Sigmoid colon (tissue), 7 donors: ENCODE data around the gene EBF4. TPM values are rescaled to one million over a fixed set of nuclear protein-coding genes. Genes with fewer than 3 reads are reported as not detected.

ENCODE experiments used
- DNase-seq: peaks from one replicate; pipeline ENCODE4 v3.0.0-alpha.2; 2019
- H3K27ac ChIP-seq, 4 donors: fragments of 200-600 bp; sonication (generic); one replicate each; pipeline ENCODE4 v1.5.1; 2016 to 2019; ENCODE audit warnings: mild to moderate bottlenecking in 1 of 4
- H3K27me3 ChIP-seq, 3 donors: fragments of 200-600 bp; sonication (generic); one replicate each; pipeline ENCODE4 v1.5.1; 2019; ENCODE audit warnings: mild to moderate bottlenecking in 1 of 3
- H3K36me3 ChIP-seq, 4 donors: fragments of 200-600 bp; sonication (generic); one replicate each; pipeline ENCODE4 v1.5.1; 2016 to 2019
- H3K4me1 ChIP-seq, 4 donors: fragments of 200-600 bp; sonication (generic); one replicate each; pipeline ENCODE4 v1.5.1; 2017 to 2019
- H3K4me3 ChIP-seq, 4 donors: fragments of 200-600 bp; sonication (generic); one replicate each; pipeline ENCODE4 v1.5.1; 2017 to 2019; ENCODE audit warnings: mild to moderate bottlenecking in 2 of 4, moderate library complexity in 1 of 4
- H3K9me3 ChIP-seq, 4 donors: fragments of 200-600 bp in 3 of 4; sonication (generic) in 3 of 4; one replicate each; pipeline versions ENCODE4 v1.5.1 to v1.6.1; 2013 to 2019
- CTCF ChIP-seq, 4 experiments: fragments of 450-650 bp in 3 of 4; fragments of 200-600 bp in 1 of 4; IDR thresholded peaks; one replicate each; pipeline ENCODE4 v1.5.1; 2016 to 2019; ENCODE audit warnings: antibody characterized with exemption in 4 of 4, mild to moderate bottlenecking in 3 of 4, moderate library complexity in 2 of 4
- EP300 ChIP-seq, 4 donors: sonication (generic); formaldehyde crosslinking; IDR thresholded peaks; one replicate each; pipeline ENCODE4 v1.6.1; 2017; ENCODE audit warnings: antibody characterized with exemption in 4 of 4
- POLR2A ChIP-seq, 2 donors: fragments of 450-650 bp; IDR thresholded peaks; one replicate each; pipeline ENCODE4 v1.6.1; 2016; ENCODE audit warnings: antibody characterized with exemption in 2 of 2, mild to moderate bottlenecking in 2 of 2, moderate library complexity in 2 of 2
- POLR2AphosphoS5 ChIP-seq, 4 donors: sonication (generic); formaldehyde crosslinking; IDR thresholded peaks; one replicate each; pipeline ENCODE4 v1.6.1; 2017; ENCODE audit warnings: antibody characterized with exemption in 4 of 4
- WGBS, 2 donors: extraction: QIAGEN DNeasy Blood & Tissue Kit; methylation state at CpG; one replicate each; pipeline ENCODE4 v1.1.7; 2013; 5-methylcytosine and 5-hydroxymethylcytosine counted together
- intact Hi-C: fragments of 100-400 bp; cut with DNase I; formaldehyde crosslinking; loops from one replicate; pipeline ENCODE4 v1.15.1; 2023
- polyA plus RNA-seq, 3 donors: library from polyadenylated mRNA; stranded (reverse); fragments of 200-250 nt; gene quantifications; one replicate each; pipeline ENCODE4 v1.2.3, GENCODE V29; 2013
- total RNA-seq, 4 donors: library from RNA; depleted of rRNA; stranded (reverse); fragments of >200 nt; gene quantifications; one replicate each; pipeline ENCODE4 v1.1.0, GENCODE V29; 2016
- donor health status: healthy with polysubstance abuse.
- donor health status: Bipolar disorder and iron deficiency.
- donor health status: healthy.

Gene EBF4
- total and polyA plus RNA-seq, 7 donors, result 1.2 to 37.5 (median 14.8) TPM

- no peaks in the 10 kb centered on the region for H3K4me1 ChIP-seq
- H3K27ac ChIP-seq, result no peak overlapping the region
- intact Hi-C loops, result no loop called here
- no peak for DNase-seq
- H3K9me3 ChIP-seq, result no peaks in the 10 kb centered on the region
- TF ChIP-seq POLR2AphosphoS5 (IDR thresholded peaks at IDR 0.05) (no peak), POLR2A (IDR thresholded peaks at IDR 0.05) (no peak), EP300 (IDR thresholded peaks at IDR 0.05) (no peak), CTCF (IDR thresholded peaks at IDR 0.05) (no peak)
- H3K36me3 ChIP-seq, result peaks cover 0 to under 1% (median 0%) of the 10 kb centered on the region in 4 donors
- H3K4me3 ChIP-seq, result no peak overlapping the region
- peaks cover 0 to 38% (median 20%) of the 10 kb centered on the region in 3 donors for H3K27me3 ChIP-seq
- WGBS, 2 donors, result 94 to 96% methylated on average over 2 of the region's 2 CpGs
Observed at GRCh38 chr20:2760952-2761305, 68.3 kb downstream of the EBF4 start.

DNA sequence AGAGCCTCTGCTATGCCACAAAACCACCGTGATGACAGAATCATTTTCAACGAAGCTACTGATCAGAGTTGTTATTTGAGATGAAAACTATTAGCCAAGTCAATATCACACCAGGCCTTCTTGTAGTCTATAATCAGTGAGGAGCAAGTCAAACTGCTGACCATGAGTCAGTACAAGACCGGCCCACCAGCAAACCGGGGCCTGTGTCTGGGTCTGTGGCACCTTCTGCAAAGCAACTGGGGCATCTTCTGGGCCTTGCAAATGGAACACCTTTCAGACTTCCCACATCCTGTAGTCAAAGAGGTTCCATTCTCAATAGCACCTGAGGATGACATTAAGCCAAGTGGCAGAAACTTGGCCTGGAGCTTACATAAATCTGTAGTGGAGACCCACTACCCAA is 69.3 kb downstream of the EBF4 start:
- Histone ChIP-seq H3K36me3 (no peaks in the 10 kb centered on the region), H3K9me3 (no peaks in the 10 kb centered on the region), H3K4me3 (no peak overlapping the region), H3K27ac (no peak overlapping the region), H3K4me1 (no peaks in the 10 kb centered on the region), H3K27me3 (peaks cover 0 to 39% (median 22%) of the 10 kb centered on the region in 3 donors)
- no peak for DNase-seq
- intact Hi-C loops, result no loop called here
- 93 to 94% methylated on average over 4 of the region's 4 CpGs for WGBS, 2 donors
- TF ChIP-seq EP300 (IDR thresholded peaks at IDR 0.05), result no peak
- TF ChIP-seq CTCF (IDR thresholded peaks at IDR 0.05), result no peak
- TF ChIP-seq POLR2AphosphoS5 (IDR thresholded peaks at IDR 0.05), result no peak

GRCh38 chr20:2762578-2763131 is 70.1 kb downstream of the EBF4 start:
- H3K36me3 ChIP-seq, result no peaks in the 10 kb centered on the region
- WGBS, 2 donors, result 53 to 68% methylated on average over 2 of the region's 2 CpGs
- no peak overlapping the region for H3K4me3 ChIP-seq
- H3K27ac ChIP-seq, result no peak overlapping the region
- H3K27me3 ChIP-seq, result peaks cover 0 to 46% (median 22%) of the 10 kb centered on the region in 3 donors
- intact Hi-C loops, result no loop called here
- DNase-seq, result no peak
- H3K9me3 ChIP-seq, result no peaks in the 10 kb centered on the region
- TF ChIP-seq POLR2AphosphoS5 (IDR thresholded peaks at IDR 0.05) (no peak), CTCF (IDR thresholded peaks at IDR 0.05) (no peak), EP300 (IDR thresholded peaks at IDR 0.05) (no peak), POLR2A (IDR thresholded peaks at IDR 0.05) (no peak)
- H3K4me1 ChIP-seq, result peaks cover 0 to 4% (median 3%) of the 10 kb centered on the region in 4 donors

DNA sequence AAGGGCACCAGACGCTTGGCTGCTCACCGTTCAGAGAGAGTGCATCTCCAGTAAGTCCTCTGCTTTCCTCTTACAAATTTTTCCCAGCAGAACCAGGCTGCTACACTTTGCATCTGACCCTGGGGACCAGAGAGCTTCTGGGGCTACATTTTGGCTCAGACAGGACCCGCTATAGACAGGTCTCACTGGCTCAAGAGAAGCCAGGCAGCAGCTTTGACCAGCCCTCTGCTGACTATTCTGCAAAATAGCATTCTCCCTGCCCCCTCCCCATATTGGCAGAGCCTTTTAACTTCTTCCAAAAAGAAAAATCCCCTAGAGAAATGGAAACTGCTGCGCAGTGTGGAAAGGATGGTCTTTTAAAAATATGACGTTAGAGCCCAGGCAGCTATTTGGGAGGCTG is 70.6 kb downstream of the EBF4 start:
- intact Hi-C loops, result no loop called here
- H3K9me3 ChIP-seq, result no peaks in the 10 kb centered on the region
- WGBS, 2 donors, result 65 to 68% methylated on average over 5 of the region's 5 CpGs
- H3K4me1 ChIP-seq, result peaks cover 0 to 9% (median 8%) of the 10 kb centered on the region in 4 donors
- DNase-seq, result no peak
- no peak overlapping the region for H3K4me3 ChIP-seq
- no peak overlapping the region for H3K27ac ChIP-seq
- peaks cover 0 to 52% (median 22%) of the 10 kb centered on the region in 3 donors for H3K27me3 ChIP-seq
- H3K36me3 ChIP-seq, result no peaks in the 10 kb centered on the region
- TF ChIP-seq CTCF (IDR thresholded peaks at IDR 0.05), result no peak
- no peak for TF ChIP-seq EP300 (IDR thresholded peaks at IDR 0.05)
- no peak for TF ChIP-seq POLR2A (IDR thresholded peaks at IDR 0.05)
- TF ChIP-seq POLR2AphosphoS5 (IDR thresholded peaks at IDR 0.05), result no peak
